GM18867 (cell line): ENCODE results near the gene JPT1.
"Not testable (repeated sequence)": the region's sequence is repeated elsewhere in the genome, so short reads cannot be mapped to it uniquely, and the experiment has no call there.

Source experiments
- ATAC-seq: cut with Tn5 transposase; IDR thresholded peaks from one replicate; pipeline ENCODE4 v1.9.1; 2021; ENCODE audit warnings: mild to moderate bottlenecking, moderate library complexity; ENCODE audit not compliant: unreplicated experiment

JPT1 gene

GRCh38 chr17:75158480-75158879 lies 4.2 kb upstream of the JPT1 start:
- not testable (repeated sequence) for ATAC-seq

- no peak for ATAC-seq
Measured at GRCh38 chr17:75155191-75155601, 884 bp upstream of the JPT1 start.

GRCh38 chr17:75153780-75154194 lies 525 bp downstream of the JPT1 start:
- peak; percentile 9 for ATAC-seq

- ATAC-seq = no peak
Measured at GRCh38 chr17:75152922-75153779, 1.2 kb downstream of the JPT1 start.

GRCh38 chr17:75152523-75152921 lies 1.8 kb downstream of the JPT1 start:
- ATAC-seq = no peak

GRCh38 chr17:75151930-75152329 lies 2.4 kb downstream of the JPT1 start:
- no peak for ATAC-seq

GRCh38 chr17:75147878-75148546 lies 6.3 kb downstream of the JPT1 start:
- no peak for ATAC-seq

DNA sequence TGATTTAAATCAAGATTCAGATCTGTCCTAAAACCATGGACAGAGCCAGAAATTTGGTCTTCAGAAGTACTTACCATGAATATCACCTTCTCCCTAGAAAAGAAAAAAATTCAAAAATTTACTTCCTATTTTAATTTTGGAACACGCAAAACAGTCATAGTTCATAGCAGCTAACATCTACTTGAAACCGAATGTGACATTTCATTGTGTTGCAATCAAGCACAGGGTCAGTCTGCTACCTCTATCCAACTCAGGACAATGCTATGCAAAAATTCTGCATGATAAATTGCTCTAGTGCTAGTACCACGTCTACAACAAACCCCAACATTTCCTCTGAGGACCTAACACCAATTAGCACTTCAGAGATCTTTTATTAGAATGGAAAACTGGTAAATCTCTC lies 7.7 kb downstream of the JPT1 start:
- no peak for ATAC-seq

GRCh38 chr17:75144816-75145512 lies 9.3 kb downstream of the JPT1 start:
- ATAC-seq = no peak

DNA sequence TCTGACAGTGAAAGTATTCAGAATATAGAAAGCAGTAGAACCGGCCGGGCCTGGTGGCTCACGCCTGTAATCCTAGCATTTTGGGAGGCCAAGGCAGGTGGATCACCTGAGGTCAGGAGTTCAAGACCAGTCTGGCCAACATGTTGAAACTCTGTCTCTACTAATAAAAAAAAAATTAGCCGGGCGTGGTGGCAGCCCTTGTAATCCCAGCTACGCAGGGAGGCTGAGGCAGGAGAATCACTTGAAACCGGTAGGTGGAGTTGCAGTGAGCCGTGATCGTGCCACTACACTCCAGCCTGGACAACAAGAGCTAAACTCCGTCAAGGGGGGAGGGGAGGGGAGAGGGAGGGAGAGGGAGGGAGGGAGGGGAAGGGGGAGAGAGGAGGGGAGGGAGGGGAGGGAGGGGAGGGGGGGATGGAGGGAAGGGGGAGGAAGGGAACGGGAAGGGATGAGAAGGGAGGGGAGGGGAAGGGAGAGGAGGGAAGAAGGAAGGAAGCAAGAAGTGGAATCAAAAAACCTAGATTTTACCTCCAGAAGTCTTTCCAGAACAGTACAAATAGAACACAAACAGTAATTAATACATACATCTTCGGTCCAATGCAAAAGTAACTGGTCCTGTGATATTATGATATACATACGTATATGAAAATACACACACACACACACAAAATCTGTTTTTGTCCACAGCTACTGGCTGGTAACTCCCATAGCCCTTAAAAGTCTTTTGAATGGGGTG lies 11.9 kb downstream of the JPT1 start:
- no peak for ATAC-seq

DNA sequence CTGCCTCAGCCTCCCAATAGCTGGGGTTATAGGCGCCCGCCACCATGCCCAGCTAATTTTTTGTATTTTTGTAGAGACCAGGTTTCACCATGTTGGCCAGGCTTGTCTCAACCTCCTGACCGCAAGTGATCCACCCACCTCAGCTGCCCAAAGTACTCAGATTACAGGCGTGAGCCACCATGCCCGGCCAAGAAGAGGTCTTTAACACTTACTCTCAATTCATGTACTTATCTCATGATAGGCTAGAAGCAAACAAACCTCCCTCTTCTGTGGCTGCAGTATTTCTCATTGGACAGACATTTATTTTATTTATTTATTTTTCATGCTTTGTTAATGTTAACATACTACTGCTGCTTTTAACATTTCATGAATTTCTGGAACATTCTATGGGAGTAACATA lies 15.8 kb downstream of the JPT1 start:
- no peak for ATAC-seq

DNA sequence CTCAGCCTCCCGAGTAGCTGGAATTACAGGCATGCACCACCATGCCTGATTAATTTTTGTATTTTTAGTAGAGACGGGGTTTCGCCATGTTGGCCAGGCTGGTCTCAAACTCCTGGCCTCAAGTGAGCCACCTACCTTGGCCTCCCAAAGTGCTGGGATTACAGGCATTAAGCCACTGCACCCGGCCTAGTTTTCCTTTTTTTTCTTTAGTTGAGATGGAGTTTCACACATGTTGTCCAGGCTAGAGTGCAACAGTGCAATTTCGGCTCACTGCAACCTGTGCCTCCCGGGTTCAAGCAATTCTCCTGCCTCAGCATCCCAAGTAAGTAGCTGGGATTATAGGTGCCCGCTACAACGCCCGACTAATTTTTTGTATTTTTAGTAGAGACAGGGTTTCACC lies 16.6 kb downstream of the JPT1 start:
- not testable (repeated sequence) for ATAC-seq

GRCh38 chr17:75135946-75136345 lies 18.4 kb downstream of the JPT1 start:
- no peak for ATAC-seq

GRCh38 chr17:75135452-75135851 lies 18.9 kb downstream of the JPT1 start:
- no peak for ATAC-seq

DNA sequence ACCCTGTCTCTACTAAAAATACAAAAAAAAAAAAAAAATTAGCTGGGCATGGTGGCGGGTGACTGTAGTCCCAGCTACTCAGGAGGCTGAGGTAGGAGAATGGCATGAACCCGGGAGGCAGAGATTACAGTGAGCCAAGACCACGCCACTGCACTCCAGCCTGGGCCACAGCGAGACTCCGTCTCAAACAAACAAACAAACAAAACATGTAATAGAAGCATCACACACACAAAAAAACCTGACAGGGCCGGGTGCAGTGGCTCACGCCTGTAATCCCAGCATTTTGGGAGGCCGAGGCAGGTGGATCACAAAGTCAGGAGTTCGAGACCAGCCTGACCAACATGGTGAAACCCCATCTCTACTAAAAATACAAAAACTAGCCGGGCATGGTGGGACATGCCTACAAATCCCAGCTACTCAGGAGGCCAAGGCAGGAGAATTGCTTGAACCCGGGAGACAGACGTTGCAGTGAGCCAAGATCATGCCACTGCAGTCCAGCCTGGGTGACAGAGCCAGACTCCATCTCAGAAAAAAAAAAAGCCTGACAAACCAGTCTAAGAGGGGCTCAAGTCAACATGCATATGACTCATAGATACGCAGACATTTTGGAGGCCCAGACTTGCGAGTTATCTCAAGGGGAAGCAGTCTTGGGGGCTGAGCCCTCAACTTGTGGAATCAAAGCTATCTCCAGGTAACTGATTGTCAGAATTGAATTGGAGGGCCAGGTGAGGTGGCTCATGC lies 20.5 kb downstream of the JPT1 start:
- not testable (repeated sequence) for ATAC-seq

DNA sequence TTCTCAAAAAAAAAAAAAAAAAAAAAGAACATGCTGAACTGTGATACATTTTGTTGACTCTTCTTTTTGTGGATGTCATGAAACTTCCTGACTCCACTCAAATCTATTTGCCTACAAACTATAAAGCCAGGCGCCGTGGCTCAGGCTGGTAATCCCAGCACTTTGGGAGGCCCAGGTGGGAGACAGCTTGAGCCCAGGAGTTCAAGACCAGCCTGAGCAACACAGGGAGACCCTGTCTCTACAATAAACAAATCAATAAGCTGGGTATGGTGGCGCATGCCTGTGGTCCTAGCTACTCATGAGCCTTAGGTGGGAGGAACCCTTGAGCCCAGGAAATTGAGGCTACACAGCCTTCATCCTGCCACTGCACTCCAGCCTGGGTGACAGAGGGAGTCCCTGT lies 21.3 kb downstream of the JPT1 start:
- ATAC-seq = no peak

DNA sequence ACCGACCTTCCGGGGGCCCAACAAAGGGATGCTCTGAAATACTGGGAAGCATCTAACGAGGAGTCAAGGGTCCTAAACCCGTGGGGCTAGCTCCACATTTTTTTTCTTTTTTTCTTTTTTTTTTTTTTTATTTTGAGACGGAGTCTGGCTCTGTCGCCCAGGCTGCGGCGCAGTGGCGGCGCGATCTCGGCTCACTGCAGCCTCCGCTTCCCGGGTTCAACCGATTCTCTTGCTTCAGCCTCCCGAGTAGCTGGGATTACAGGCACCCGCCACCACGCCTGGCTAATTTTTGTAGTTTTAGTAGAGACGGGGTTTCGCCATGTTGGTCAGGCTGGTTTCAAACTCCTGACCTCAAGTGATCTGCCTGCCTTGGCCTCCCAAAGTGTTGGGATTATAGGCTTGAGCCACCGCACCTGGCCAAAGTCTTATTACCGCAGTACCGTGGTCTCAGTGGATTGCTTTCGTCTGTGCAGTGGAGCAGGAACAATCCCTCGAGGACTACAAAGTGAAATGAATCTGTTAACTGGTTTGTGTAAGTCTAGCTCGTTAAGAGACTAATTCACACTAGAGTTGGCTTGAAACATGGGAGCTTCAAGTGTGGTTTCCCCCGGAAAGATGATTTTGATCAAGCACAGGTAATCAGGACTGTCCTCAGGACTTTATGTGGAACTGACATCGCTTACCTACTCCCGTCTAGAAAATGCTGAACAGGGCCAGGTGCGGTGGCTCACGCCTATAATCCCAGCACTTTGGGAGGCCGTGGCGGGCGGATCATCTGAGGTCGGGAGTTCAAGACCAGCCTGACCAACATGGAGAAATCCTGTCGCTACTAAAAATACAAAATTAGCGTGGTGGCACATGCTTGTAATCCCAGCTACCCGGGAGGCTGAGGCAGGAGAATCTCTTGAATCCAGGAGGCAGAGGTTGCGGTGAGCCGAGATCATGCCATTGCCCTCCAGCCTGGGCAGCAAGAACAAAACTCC lies 22.0 kb downstream of the JPT1 start:
- ATAC-seq = not testable (repeated sequence)

GRCh38 chr17:75131278-75132017 lies 22.9 kb downstream of the JPT1 start, which contains the start of gene NT5C:
Gene NT5C (minus strand): TSS chr17:75131742. CDS start chr17:75131707, 35 bp downstream.
- peak; percentile 82 for ATAC-seq
